NT2/D1 (cell line): ENCODE data around the gene HS6ST2.
A peak's percentile ranks its signal among the peaks of the same experiment; 100 is the strongest.

Experiments used
- DNase-seq: peaks from one replicate; pipeline ENCODE4 v3.0.0-alpha.2; 2011; ENCODE audit warnings: low read depth, low spot score
- H3K27me3 ChIP-seq: 2 replicates; pipeline ENCODE4 v1.6.0; 2011; ENCODE audit warnings: mild to moderate bottlenecking; ENCODE audit not compliant: insufficient read length, insufficient read depth
- H3K36me3 ChIP-seq: 2 replicates; pipeline ENCODE4 v1.6.1; 2011; ENCODE audit warnings: mild to moderate bottlenecking, low read length, mixed read lengths; ENCODE audit not compliant: insufficient read depth, insufficient read length
- H3K4me1 ChIP-seq: 2 replicates; pipeline ENCODE4 v1.5.1; 2011; ENCODE audit not compliant: insufficient read depth, insufficient read length
- H3K4me3 ChIP-seq: 2 replicates; pipeline ENCODE4 v1.5.1; 2011; ENCODE audit warnings: low read depth; ENCODE audit not compliant: insufficient read length
- H3K9ac ChIP-seq: 2 replicates; pipeline ENCODE4 v1.6.0; 2011; ENCODE audit warnings: low read depth; ENCODE audit not compliant: insufficient read length
- H3K9me3 ChIP-seq: 2 replicates; pipeline ENCODE4 v1.5.1; 2011; ENCODE audit warnings: mild to moderate bottlenecking, low read length; ENCODE audit not compliant: insufficient read depth
- SUZ12 ChIP-seq: IDR thresholded peaks from 2 replicates; pipeline ENCODE4 v1.6.1; 2011; ENCODE audit not compliant: insufficient read length, insufficient read depth; ENCODE audit errors: extremely low read depth
- YY1 ChIP-seq: IDR thresholded peaks from 2 replicates; pipeline ENCODE4 v1.6.1; 2011; ENCODE audit not compliant: insufficient read length, insufficient read depth
- ZNF274 ChIP-seq: IDR thresholded peaks from 2 replicates; pipeline ENCODE4 v1.6.1; 2011; ENCODE audit warnings: mild to moderate bottlenecking, low read depth, low read length

HS6ST2 gene

GRCh38 chrX:132740316-132741123, 217.9 kb downstream of the HS6ST2 start:
- TF ChIP-seq YY1 = no peak
- TF ChIP-seq SUZ12 = no peak
- TF ChIP-seq ZNF274 = no peak
- no peak overlapping the region for H3K4me3 ChIP-seq
- peaks cover 10% of the 10 kb centered on the region for H3K27me3 ChIP-seq
- peak; percentile 27 for DNase-seq
- no peaks in the 10 kb centered on the region for H3K9me3 ChIP-seq
- H3K4me1 ChIP-seq = peaks cover 3% of the 10 kb centered on the region
- H3K36me3 ChIP-seq = no peaks in the 10 kb centered on the region
- no peak overlapping the region for H3K9ac ChIP-seq

- Histone ChIP-seq H3K4me1 (peaks cover 3% of the 10 kb centered on the region), H3K27me3 (peaks cover 10% of the 10 kb centered on the region), H3K36me3 (no peaks in the 10 kb centered on the region), H3K4me3 (no peak overlapping the region), H3K9ac (no peak overlapping the region), H3K9me3 (no peaks in the 10 kb centered on the region)
- TF ChIP-seq ZNF274 = no peak
- no peak for TF ChIP-seq SUZ12
- no peak for TF ChIP-seq YY1
- no peak for DNase-seq
Observed at GRCh38 chrX:132738951-132739350, 219.5 kb downstream of the HS6ST2 start.

- Histone ChIP-seq H3K9me3 (no peaks in the 10 kb centered on the region), H3K4me3 (no peak overlapping the region), H3K9ac (no peak overlapping the region), H3K4me1 (no peaks in the 10 kb centered on the region), H3K27me3 (peaks cover 10% of the 10 kb centered on the region), H3K36me3 (no peaks in the 10 kb centered on the region)
- TF ChIP-seq ZNF274 = no peak
- no peak for TF ChIP-seq SUZ12
- no peak for TF ChIP-seq YY1
- no peak for DNase-seq
Observed at GRCh38 chrX:132737743-132738142, 220.7 kb downstream of the HS6ST2 start.

- Histone ChIP-seq H3K4me3 (no peak overlapping the region), H3K27me3 (no peaks in the 10 kb centered on the region)
Observed at GRCh38 chrX:132732236-132732635, 226.2 kb downstream of the HS6ST2 start.

GRCh38 chrX:132730726-132731125, 227.7 kb downstream of the HS6ST2 start:
- Histone ChIP-seq H3K9ac (no peak overlapping the region), H3K4me3 (no peak overlapping the region), H3K9me3 (no peaks in the 10 kb centered on the region), H3K36me3 (no peaks in the 10 kb centered on the region), H3K27me3 (no peaks in the 10 kb centered on the region), H3K4me1 (no peaks in the 10 kb centered on the region)
- TF ChIP-seq YY1 (no peak), SUZ12 (no peak), ZNF274 (no peak)
- no peak for DNase-seq

More at GRCh38 chrX:132732236-132732635, 226.2 kb downstream of the HS6ST2 start:
- no peak overlapping the region for H3K9ac ChIP-seq
- H3K4me1 ChIP-seq = no peaks in the 10 kb centered on the region
- TF ChIP-seq YY1 (no peak), SUZ12 (no peak), ZNF274 (no peak)
- no peaks in the 10 kb centered on the region for H3K36me3 ChIP-seq
- no peaks in the 10 kb centered on the region for H3K9me3 ChIP-seq
- DNase-seq = no peak

- no peak for DNase-seq
- Histone ChIP-seq H3K4me1 (no peaks in the 10 kb centered on the region), H3K36me3 (no peaks in the 10 kb centered on the region), H3K27me3 (no peaks in the 10 kb centered on the region), H3K4me3 (no peak overlapping the region), H3K9me3 (no peaks in the 10 kb centered on the region), H3K9ac (no peak overlapping the region)
- TF ChIP-seq SUZ12 = no peak
- no peak for TF ChIP-seq YY1
- no peak for TF ChIP-seq ZNF274
Observed at GRCh38 chrX:132730266-132730665, 228.2 kb downstream of the HS6ST2 start.

- TF ChIP-seq YY1 = no peak
- TF ChIP-seq SUZ12 = no peak
- no peak for TF ChIP-seq ZNF274
- H3K27me3 ChIP-seq = no peaks in the 10 kb centered on the region
- no peak for DNase-seq
Observed at GRCh38 chrX:132728296-132728695, 230.1 kb downstream of the HS6ST2 start.

More at GRCh38 chrX:132728296-132728695, 230.1 kb downstream of the HS6ST2 start:
- Histone ChIP-seq H3K4me3 (no peak overlapping the region), H3K9ac (no peak overlapping the region), H3K4me1 (no peaks in the 10 kb centered on the region), H3K36me3 (no peaks in the 10 kb centered on the region), H3K9me3 (no peaks in the 10 kb centered on the region)
